ENCODE results near the gene CDON.

The CDON gene

DNA sequence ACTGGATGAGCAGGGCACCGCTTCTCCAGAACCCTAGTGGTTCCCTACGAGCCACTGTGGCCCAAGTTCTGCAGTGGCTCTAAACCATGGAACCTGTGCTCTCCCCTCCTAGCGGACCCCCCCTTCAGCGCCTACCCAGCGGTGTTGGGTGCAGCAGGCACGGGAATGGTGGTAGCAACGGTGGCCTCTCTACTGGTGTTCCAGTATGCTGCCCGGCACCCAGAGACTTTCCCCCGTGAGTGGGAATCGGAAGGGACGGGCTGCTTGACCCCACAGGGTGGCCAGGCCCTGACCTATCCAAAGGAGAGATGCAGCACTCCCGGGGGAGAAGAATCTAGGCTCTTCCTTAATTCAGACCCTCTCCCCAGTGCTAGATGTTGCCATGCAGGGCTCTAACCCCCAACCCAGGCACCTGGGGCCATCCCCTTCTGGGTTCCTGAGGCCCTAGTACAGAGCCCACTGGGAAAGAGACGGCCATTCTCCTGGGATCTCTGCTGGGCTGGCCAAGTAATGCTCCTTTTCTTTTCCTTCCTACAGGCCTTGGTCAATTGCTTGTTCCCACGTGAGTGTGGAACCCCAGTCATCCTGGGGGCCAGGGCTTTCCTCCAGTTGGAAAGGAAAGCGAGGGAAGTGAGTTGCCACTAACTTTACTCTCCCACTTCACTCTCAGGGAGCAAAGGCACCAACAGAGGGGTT is 107.6 kb downstream of the CDON start:
- DNase-seq, result no peak

DNA sequence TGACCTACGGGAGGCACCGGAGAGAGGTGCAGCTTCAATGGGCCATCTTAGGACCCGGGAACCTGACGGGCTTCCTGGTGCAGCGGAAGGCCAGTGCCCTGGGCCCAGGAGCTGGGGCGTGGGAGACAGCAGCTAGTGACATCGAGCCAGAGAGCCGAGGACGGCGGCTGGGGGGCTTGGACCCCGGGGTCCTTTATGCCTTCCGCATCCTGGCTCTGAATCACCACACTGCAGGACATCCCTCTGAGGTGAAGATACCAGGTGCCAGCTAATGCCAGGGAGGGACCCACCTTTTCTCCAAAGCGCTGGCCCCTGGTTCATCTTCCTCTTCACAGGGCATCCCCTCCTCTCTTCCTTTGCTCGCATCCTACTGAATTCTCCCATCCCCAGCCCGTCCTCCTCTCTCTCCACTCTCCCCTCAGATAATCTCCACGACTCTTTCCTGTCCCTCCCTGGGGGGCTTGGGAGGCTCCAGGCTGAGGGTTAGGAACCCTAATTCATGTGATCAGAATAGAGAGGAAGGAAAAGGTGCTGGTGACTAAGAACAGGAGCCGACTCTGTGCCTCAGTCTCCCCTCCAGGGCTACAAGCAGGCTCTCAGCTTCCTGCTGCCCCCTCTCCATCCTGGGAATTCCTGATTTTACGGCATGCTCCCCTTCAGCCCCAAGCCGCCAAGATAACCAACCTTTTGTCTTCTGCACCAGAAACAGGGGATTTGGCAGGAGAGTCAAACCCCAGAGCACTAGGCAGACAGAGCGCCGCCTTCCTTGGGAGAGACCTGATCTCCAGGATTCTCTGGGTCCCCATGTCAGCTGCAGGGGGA is 108.3 kb downstream of the CDON start:
- no peak for DNase-seq

DNA sequence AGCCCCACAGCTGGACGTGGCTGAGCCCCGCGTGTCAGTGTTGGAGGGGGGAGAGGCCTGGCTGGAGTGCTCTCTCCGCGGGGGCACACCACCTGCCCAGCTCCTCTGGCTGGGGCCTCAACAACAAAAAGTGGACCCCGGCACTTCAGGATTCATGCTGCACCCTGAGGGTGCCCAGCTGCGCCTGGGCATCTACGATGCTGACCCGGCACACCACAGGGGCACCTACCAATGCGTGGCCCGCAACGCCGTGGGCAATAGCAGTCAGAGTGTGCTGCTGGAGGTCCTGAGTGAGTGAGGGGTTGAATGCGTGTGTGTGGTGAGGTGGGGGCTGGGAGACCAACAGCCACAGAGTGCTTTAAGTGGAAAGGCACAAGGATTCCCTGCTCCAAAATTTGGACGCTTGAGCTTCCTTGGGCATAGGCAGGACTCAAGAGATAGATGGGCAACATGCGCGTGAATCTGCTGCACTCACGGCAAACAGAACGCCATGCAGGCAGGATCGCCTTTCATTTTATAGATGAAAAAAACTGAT is 109.2 kb downstream of the CDON start:
- no peak for DNase-seq

DNA sequence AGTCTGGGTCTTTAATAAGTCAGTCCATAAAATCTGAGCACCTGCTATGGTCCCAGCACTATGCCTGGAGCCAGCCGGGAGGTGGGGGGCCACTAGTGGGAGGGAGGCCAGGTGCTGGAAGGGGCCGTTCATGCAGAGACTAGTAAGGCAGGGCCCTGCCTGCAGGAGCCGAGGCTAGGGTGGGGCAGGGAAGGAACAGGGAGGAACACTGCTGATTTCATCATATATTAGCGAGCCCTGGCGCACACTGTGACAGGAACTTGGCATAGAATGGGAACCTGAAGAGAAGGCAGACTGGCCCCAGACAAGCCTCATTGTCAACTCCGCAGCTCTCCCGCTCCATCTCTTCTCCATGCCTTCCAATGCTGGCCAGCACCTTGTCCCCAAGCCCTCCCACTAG is 109.7 kb downstream of the CDON start:
- no peak for DNase-seq

DNA sequence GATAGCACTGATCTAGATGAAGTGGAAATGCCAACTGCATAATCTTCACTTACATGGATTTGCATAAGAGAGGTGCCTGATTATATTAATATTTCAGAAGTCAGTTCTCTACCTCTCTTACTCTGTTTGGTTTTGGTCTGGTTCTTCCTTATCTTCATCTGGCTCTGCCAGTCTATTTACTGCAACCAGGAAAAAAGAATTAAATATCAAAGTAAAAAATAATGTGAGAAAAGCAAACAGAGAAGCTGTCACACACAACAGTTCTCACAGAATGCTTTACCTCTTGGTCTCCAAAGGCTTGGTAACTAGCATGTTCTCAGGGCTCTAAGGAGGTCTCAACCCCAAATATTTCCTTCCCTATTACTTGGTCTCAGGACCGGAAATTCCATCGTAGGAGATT is 110.1 kb downstream of the CDON start:
- DNase-seq, result no peak

DNA sequence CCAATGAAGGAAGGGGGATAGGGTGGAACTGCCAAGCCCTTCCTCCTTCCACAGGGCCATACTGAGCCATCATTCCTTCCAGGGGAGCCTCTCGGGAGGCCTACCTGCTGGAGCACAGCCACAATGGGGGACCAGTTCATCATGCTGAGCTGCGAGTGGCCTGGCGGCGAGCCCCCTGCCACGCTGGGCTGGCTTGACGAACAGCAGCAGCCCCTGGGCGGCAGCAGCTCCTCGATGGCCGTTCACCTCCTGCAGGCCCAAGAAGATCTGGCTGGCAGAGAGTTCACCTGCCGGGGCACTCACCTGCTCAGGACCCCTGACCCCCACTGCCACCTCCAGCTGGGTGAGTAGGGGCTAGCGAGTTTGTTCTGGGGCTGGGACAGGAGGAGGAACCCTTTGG is 110.9 kb downstream of the CDON start:
- no peak for DNase-seq

DNA sequence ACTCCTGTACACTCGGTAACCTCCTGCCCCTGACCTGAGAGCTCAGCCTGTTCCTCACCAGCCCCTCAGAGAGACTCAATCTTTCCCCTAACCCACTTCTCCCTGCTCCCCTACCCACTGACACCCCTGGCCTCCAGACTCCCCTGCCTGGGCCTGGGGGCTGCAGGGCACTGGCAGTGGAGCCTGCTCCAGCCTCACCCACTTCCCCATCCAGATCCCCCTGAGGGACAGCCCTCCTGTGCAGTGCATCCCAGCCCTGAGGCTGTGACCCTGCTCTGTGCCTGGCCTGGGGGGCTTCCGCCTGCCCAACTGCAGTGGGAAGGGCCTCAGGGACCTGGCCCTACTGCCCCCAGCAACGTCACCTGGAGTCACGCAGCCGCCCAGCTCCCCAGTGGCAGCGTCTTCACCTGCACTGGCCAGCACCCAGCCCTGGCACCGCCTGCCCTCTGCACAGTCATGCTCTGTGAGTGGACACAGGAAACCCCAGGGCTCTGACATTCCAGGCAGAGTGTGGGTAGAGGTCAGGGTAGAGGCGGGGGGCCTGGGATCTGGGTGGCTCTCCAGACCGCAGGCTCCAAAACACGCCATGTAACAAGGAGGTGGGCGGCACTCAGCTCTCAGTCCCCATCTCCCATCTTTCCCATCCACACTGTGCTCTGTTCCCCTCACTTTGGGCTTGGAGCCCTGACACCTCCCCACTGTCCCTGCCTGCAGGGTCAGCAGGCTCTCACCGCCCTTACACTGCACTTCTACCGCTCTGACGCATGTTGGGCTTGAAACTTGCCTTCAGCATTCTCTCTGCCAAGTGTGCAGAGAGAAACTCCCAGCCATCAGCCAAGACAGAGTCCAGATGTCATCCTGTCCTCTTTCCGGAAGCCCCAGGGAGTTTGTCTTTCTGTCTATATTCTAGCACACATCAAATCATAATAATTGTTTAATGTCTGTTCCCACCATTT is 111.7 kb downstream of the CDON start:
- no peak for DNase-seq

DNA sequence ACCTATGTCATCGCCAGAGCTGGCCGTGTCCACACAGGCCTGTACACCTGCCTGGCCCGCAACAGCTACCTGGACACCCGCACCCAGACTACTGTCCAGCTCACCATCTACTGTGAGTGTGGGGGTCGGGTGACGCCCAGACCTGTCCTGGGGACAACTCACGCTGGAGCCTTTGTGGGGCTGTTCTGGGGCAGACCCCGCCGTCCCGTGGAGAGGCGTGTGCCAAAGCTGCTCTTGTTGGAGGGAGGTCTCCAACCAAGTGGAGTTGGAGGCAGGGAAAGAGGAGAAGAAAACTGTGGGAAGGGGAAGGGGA is 112.5 kb downstream of the CDON start:
- no peak for DNase-seq

DNA sequence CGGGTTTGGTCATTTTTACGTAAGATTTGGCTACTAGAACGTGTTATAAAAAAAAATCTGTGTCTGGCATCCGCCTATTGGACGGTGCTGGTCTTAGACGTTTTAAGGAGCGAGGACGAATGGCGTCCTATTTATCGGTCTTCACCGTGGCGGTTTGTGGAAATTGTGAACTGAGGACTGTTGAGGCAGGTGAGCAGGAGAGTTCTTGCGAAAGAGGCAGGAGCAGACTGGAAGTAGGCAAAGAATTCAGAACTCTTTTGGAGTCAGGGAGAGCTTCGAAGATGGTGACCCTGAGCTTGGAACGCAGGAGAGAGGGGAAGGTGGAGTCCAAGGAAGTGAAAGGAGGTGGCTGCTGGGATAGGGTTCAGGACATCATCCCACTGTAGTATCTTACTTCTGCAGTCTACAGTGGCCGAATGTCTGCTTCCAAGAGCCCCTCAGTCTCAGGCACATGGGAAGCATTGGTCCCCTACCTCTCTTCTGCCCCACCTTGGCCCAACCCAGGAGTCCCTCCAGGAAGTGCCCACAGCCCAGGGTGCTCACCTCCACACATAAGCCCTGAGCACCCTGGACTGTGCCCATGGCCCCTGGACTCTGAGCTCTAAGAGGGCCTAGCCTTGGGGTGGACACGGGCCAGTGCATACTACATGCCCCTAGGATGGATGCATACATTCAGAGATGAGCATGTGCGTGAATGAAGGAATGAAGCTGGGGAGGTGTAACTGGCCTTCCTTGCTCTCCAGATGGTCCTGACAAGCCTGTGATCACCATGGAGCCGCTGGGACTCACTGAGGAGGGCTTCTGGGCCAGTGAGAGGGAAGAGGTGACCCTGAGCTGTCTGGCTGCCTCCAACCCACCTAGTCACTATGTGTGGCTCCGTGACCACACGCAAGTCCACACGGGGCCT is 113.1 kb downstream of the CDON start:
- DNase-seq, result no peak

DNA sequence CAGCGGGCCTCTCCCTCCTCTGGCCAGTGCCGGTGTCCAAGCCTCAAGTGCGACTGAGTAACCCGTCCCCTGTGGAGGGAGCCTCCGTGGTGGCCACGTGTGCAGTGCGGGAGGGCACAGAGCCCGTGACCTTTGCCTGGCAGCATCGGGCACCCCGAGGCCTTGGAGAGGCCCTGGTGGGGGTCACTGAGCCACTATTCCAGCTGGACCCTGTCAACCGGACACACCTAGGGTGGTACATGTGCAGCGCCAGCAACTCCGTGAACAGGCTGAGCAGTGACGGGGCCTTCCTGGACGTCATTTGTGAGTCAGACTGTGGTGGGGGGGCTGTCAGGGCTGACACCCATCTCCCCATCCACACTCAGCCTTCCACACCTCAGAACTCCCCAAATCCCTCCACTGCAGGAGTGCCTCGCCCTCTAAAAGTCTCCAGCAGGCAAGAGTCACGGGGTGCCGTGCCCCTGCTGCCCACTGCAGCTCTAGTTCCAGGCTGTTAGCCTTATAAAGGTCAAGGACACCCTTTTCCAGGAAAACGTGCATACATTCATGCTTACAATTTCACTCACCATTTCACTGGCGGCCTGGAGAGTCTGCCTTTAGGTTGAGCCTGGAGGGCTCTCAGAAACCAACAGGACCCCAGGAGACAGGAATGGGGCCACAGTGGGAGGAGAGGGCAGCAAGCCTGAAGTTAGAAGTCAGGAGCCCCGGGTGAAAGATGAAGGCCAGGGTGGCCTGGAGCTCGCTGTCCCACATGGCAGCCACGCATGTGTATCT is 114.2 kb downstream of the CDON start:
- no peak for DNase-seq

DNA sequence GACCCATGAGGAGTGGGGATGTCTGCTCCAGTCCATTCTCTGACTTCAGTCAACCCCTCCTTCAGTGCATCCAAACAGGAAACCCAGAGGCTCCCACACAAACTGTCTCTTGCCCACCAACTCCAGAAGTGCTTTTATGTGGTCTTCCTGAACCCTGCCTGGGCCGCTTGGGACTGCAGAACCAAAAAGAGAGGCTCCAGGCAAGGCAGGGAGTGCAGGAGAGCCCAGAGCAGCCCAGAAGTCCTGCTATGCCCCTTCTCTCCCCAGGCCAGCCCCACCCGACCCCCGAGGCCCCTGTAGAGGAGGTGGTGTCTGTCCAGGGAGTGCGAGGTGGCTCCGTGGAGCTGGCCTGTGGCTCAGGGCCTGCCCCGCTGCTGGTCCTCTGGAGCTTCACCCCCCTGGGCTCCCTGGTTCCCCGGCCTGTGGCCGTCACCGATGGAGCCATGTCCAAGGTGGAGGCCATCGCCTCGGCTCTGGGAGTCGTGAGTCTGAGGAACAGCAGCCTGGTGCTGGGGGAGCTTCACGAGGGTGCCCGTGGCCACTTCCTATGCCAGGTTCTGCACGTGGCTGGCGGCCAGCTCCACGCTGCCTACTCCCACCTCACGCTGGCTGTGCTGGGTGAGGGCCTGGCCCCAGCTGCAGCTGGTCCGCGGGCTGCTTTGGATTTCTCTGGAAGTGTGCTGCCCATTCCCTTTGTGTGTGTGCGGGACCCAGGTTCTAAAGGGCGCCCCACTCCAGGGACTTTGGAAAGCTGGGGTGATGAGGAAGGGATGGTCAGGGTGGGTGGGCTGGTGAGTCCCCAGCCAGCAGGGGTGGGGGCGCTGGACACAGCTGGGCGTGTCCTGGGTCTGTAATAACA is 115.0 kb downstream of the CDON start:
- DNase-seq, result no peak

DNA sequence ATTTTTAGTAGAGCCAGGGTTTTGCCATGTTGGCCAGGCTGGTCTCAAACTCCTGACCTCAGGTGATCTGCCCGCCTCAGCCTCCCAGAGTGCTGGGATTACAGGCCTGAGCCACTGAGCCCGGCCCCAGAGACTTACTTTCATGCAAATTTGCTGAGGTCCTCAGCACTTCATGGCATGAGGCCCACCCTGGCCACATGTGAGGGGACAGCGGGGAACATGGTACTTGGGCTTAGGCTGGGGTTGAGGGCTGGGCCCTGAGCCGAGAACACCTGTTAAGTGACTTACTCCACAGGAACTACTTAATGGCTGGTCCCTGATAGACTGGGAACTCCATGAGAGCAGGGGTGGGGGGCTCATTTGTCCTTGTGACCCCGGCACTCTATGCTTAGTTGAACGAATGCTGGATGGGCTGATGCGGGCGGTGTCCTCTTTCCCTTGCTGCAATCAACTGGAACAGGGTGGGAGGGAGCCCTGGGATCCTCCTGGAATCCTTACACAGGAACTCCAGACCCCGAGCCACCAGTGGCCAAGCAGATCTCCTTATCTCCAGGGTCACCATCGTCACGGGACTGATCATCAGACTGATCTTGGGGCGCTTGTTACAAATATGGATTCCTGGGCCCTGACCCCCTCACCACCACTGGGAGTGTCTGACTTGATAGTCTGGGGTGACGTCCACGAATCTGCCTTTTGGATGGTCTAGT is 115.8 kb downstream of the CDON start:
- no peak for DNase-seq

DNA sequence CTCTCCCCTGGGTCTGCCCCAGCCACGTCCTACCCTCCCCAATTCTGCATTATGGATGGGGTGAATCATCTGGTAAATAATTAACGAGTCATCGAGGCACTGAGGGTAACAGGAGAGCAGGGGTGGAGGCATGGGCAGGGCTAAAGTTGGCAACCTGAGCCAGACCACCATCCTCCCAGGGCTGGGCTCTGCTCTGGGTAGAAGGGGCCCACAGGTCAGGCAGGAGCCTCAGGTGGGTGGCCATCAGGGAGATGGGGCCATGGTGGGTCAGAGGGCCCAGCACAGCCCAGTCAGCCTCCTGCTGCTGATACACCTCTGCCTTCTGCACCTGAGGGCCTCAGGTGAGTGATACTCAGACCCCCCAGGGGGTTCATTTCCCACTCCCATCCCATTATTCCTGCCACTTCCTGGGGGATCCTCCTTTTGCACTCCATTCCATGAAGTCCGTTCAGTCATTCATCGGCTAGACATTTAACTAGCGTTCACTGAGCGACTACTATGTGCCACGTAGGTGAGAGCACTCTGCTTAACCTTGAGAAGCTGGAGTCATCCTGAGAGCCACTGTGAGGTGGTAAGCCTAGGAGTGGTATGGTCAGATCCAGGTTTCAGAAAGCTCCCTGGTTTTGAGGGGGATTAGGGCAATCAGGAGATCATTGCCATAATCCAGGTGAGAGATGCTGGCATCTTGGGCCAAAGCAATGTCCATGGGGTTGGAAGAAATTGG is 116.7 kb downstream of the CDON start, which contains the start of gene VSIG10L2:
Gene VSIG10L2 (plus strand): TSS at position 248 of the 724 bp plus-strand sequence. CDS start 12 bp downstream, at position 260.
- no peak for DNase-seq

DNA sequence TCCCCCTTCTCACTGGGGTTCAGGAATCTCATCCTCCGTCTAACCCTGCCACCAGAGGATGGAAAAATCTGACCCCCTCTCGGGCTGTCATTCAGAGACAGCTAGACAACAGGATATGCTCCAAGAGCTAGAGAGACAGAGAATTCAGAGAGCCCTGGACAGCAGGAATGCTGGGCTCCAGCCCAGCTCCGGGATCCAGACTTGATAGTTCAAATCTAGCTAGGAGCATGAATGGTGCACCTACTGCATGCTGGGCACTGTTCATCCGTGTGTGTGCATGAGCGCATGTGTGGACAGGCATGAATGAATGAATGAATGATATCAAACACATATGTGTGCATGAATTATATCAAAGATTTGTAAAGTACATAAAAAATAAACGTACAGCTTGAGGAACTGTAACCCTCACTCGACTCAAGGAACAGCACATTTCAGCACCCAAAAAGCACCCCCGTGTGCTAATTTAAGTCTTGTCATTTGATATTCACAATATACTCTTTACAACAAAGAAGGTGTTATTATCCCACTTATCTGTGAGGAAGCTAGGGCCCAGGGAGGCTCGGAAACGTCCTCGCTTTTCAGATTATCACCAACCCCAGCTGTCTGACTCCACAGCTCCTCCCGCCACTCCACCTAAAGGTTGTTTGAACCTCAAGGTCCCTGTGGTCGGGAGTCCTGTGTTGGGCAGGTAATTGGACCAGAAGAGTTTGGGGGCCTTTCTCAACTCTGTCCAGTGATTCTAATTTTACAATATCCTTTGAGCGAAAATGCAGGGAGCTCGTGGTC is 117.5 kb downstream of the CDON start:
- DNase-seq, result no peak

DNA sequence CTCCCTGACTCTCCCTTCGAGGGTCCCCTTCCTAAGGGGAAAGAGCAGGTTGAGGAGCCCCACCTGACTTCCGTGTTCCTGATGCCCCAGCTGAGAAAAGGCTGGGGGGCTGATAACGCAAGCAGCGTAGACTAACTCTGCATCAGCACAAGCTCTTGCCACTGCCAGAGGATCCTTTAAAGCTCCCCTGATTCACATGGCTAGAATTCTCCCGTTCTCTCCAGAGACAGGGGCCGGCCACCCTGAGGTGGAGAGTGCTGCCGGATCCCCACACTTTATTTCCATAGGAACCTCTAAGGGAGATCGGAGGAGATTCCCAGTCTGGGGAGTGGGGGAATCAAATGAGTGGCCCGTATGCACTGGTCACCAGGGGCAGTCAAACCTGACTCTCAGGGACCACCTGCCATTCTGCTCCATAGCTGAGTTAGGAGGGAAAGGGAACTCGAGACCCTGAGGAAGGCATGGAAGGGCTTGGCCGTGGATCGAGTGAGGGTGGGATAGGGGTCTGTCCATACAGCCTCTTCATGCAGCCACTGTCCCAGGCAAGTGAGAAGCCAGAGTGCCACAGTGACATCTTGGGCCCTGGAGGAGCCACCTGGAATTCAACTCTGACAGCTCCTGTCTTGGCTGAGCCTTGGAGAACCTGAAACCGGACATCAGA is 118.2 kb downstream of the CDON start:
- no peak for DNase-seq

DNA sequence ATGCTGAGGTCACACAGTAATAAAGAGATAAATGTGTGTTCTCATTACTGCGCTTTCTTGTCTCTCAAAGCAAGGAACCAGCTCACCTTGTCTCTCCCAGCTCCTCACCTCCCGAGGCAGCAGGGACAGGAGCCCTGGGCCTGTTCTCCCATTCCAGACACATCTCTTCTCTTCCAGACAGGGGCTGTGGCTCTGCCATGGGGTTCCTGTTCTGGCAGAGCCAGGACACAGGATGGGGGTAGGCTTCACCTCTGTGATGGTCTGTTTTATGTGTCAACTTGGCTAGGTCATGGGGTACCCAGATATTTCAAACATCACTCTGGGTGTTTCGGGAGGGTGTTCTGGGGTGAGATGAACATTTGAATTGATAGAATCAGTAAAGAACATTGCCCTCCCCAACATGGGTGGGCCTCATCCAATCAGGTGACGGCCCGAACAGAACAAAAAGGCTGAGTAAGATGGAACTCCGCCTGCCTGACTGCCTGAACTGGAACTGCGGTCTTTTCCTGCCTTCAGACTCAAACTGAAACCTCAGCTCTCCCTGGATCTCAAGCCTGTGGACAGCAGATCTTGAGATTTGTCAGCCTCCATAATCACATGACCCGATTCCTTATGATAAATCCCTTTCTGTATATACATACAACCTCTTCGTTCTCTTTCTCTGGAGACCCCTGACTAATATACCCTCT is 118.9 kb downstream of the CDON start:
- DNase-seq, result no peak
